Measurements from ENCODE around the gene RAD51. TPM values are rescaled to one million over a fixed set of nuclear protein-coding genes. Genes with fewer than 3 reads are reported as not detected.
A peak's percentile ranks its signal among the peaks of the same experiment; 100 is the strongest.

Gene RAD51
- total and polyA plus RNA-seq, 2 donors (not counting 1 experiment from before 2014, with no cell fraction given): 1.3 to 5.0 TPM

GRCh38 chr15:40769274-40770146 lies 74.5 kb downstream of the RAD51 start, which contains the start of gene C15orf62:
TSS of gene C15orf62 (plus strand) at chr15:40769980. CDS start at chr15:40770496, 516 bp downstream.
- no peaks in the 10 kb centered on the region for H3K9me3 ChIP-seq (ENCODE audit: control insufficient read depth, insufficient read depth, low read depth, low read length)
- H3K4me1 ChIP-seq (ENCODE audit: control insufficient read depth, extremely low read depth, insufficient read depth, low read length): peaks cover 6% of the 10 kb centered on the region
- no peak within 1 kb of the TSS for H2AFZ ChIP-seq (ENCODE audit: low read length)
- peaks cover 10% of the 10 kb centered on the region for H3K36me3 ChIP-seq (ENCODE audit: control insufficient read depth, insufficient read depth, low read length)
- H4K20me1 ChIP-seq (ENCODE audit: control insufficient read depth, extremely low read depth, insufficient read depth, low read length): no peaks in the 10 kb centered on the region
- peak within 1 kb of the TSS; percentile 2 for H3K9ac ChIP-seq (ENCODE audit: insufficient read depth, low read length)
- no peak within 1 kb of the TSS for H3K27ac ChIP-seq (ENCODE audit: insufficient read depth, low read length)
- no peak within 1 kb of the TSS for H3K4me3 ChIP-seq (replicated peaks in 1 of 4; ENCODE audit: control extremely low read depth in 1 of 4, insufficient read depth in 1 of 4, low read depth in 3 of 4, low read length in 4 of 4)
- DNase-seq (ENCODE audit: low read depth in 2 of 2): peak; percentile 62 to 71
- TF ChIP-seq EZH2 (IDR thresholded peaks at IDR 0.05; ENCODE audit: low read length, missing control alignments) (no peak), CTCF (conservative IDR thresholded peaks at IDR 0.05 in 1 of 2, IDR thresholded peaks at IDR 0.05 in 1 of 2; ENCODE audit: low read depth in 1 of 2, low read length in 2 of 2) (no peak)
- no peak within 1 kb of the TSS for H3K4me2 ChIP-seq (ENCODE audit: extremely low read depth, insufficient read depth, low read length)
- no peaks in the 10 kb centered on the region for H3K79me2 ChIP-seq (ENCODE audit: control insufficient read depth, insufficient read depth, low read length)
- H3K27me3 ChIP-seq (ENCODE audit: control insufficient read depth, insufficient read depth, low read length): no peaks in the 10 kb centered on the region

GRCh38 chr15:40770147-40770721 lies 75.3 kb downstream of the RAD51 start:
- H3K4me1 ChIP-seq (ENCODE audit: control insufficient read depth, extremely low read depth, insufficient read depth, low read length): peaks cover 6% of the 10 kb centered on the region
- H4K20me1 ChIP-seq (ENCODE audit: control insufficient read depth, extremely low read depth, insufficient read depth, low read length): no peaks in the 10 kb centered on the region
- DNase-seq (ENCODE audit: low read depth in 2 of 2): no peak
- no peak overlapping the region for H3K4me2 ChIP-seq (ENCODE audit: extremely low read depth, insufficient read depth, low read length)
- H3K9me3 ChIP-seq (ENCODE audit: control insufficient read depth, insufficient read depth, low read depth, low read length): no peaks in the 10 kb centered on the region
- H3K9ac ChIP-seq (ENCODE audit: insufficient read depth, low read length): no peak overlapping the region
- no peaks in the 10 kb centered on the region for H3K79me2 ChIP-seq (ENCODE audit: control insufficient read depth, insufficient read depth, low read length)
- H2AFZ ChIP-seq (ENCODE audit: low read length): no peak overlapping the region
- H3K27me3 ChIP-seq (ENCODE audit: control insufficient read depth, insufficient read depth, low read length): no peaks in the 10 kb centered on the region
- no peak overlapping the region for H3K4me3 ChIP-seq (replicated peaks in 1 of 4; ENCODE audit: control extremely low read depth in 1 of 4, insufficient read depth in 1 of 4, low read depth in 3 of 4, low read length in 4 of 4)
- no peak for TF ChIP-seq CTCF (conservative IDR thresholded peaks at IDR 0.05 in 1 of 2, IDR thresholded peaks at IDR 0.05 in 1 of 2; ENCODE audit: low read depth in 1 of 2, low read length in 2 of 2)
- TF ChIP-seq EZH2 (IDR thresholded peaks at IDR 0.05; ENCODE audit: low read length, missing control alignments): no peak
- peaks cover 10% of the 10 kb centered on the region for H3K36me3 ChIP-seq (ENCODE audit: control insufficient read depth, insufficient read depth, low read length)
- H3K27ac ChIP-seq (ENCODE audit: insufficient read depth, low read length): no peak overlapping the region

- Histone ChIP-seq H3K27ac (ENCODE audit: insufficient read depth, low read length) (no peak overlapping the region), H3K27me3 (ENCODE audit: control insufficient read depth, insufficient read depth, low read length) (no peaks in the 10 kb centered on the region), H3K4me1 (ENCODE audit: control insufficient read depth, extremely low read depth, insufficient read depth, low read length) (peaks cover 2% of the 10 kb centered on the region), H3K79me2 (ENCODE audit: control insufficient read depth, insufficient read depth, low read length) (no peaks in the 10 kb centered on the region), H3K9me3 (ENCODE audit: control insufficient read depth, insufficient read depth, low read depth, low read length) (no peaks in the 10 kb centered on the region), H3K36me3 (ENCODE audit: control insufficient read depth, insufficient read depth, low read length) (peaks cover 15% of the 10 kb centered on the region), H4K20me1 (ENCODE audit: control insufficient read depth, extremely low read depth, insufficient read depth, low read length) (no peaks in the 10 kb centered on the region), H3K9ac (ENCODE audit: insufficient read depth, low read length) (no peak overlapping the region), H3K4me2 (ENCODE audit: extremely low read depth, insufficient read depth, low read length) (no peak overlapping the region), H2AFZ (ENCODE audit: low read length) (no peak overlapping the region), H3K4me3 (replicated peaks in 1 of 4; ENCODE audit: control extremely low read depth in 1 of 4, insufficient read depth in 1 of 4, low read depth in 3 of 4, low read length in 4 of 4) (no peak overlapping the region)
- no peak for DNase-seq (ENCODE audit: low read depth in 2 of 2)
- TF ChIP-seq CTCF (conservative IDR thresholded peaks at IDR 0.05 in 1 of 2, IDR thresholded peaks at IDR 0.05 in 1 of 2; ENCODE audit: low read depth in 1 of 2, low read length in 2 of 2): no peak
- TF ChIP-seq EZH2 (IDR thresholded peaks at IDR 0.05; ENCODE audit: low read length, missing control alignments): no peak
Observed at GRCh38 chr15:40771242-40771641, 76.3 kb downstream of the RAD51 start.
